Memory B cell (primary cell): Measurements from ENCODE around the gene HTR4.

ENCODE experiments used
- ATAC-seq: fragments of 150-1000 bp; cut with Tn5 transposase; 2 replicates; pipeline ENCODE4 v1.10.0; 2021; ENCODE audit warnings: low read depth, mild to moderate bottlenecking, moderate library complexity
- DNase-seq, 2 donors: peaks; one replicate each; pipeline ENCODE4 v3.0.0; 2022; ENCODE audit warnings: low spot score in 2 of 2
- H3K27ac Mint-ChIP-seq: one replicate; pipeline ENCODE4 v1.8.0; 2022; ENCODE audit warnings: mild to moderate bottlenecking, moderate library complexity, mixed read lengths
- H3K27me3 Mint-ChIP-seq: one replicate; pipeline ENCODE4 v1.8.0; 2022; ENCODE audit warnings: mixed read lengths
- H3K36me3 Mint-ChIP-seq: one replicate; pipeline ENCODE4 v1.8.0; 2022; ENCODE audit warnings: mild to moderate bottlenecking, mixed read lengths
- H3K4me1 Mint-ChIP-seq: one replicate; pipeline ENCODE4 v1.8.0; 2022; ENCODE audit warnings: mixed read lengths
- H3K4me3 Mint-ChIP-seq: one replicate; pipeline ENCODE4 v1.8.0; 2022; ENCODE audit warnings: mild to moderate bottlenecking, moderate library complexity, mixed read lengths
- H3K9me3 Mint-ChIP-seq: one replicate; pipeline ENCODE4 v1.8.0; 2022; ENCODE audit warnings: mixed read lengths

The HTR4 gene

GRCh38 chr5:148639081-148639480 is 15.2 kb downstream of the HTR4 start:
- no peak overlapping the region for H3K27ac Mint-ChIP-seq
- ATAC-seq (no peak), DNase-seq (no peak)
- H3K9me3 Mint-ChIP-seq, result no peaks in the 10 kb centered on the region
- H3K27me3 Mint-ChIP-seq, result peaks cover 7% of the 10 kb centered on the region
- H3K4me1 Mint-ChIP-seq, result no peaks in the 10 kb centered on the region
- H3K4me3 Mint-ChIP-seq, result no peak overlapping the region
- no peaks in the 10 kb centered on the region for H3K36me3 Mint-ChIP-seq

GRCh38 chr5:148636353-148636752 is 18.0 kb downstream of the HTR4 start:
- DNase-seq, result no peak
- Mint-ChIP-seq H3K4me3 (no peak overlapping the region), H3K36me3 (no peaks in the 10 kb centered on the region), H3K9me3 (no peaks in the 10 kb centered on the region), H3K4me1 (no peaks in the 10 kb centered on the region), H3K27ac (no peak overlapping the region), H3K27me3 (peaks cover 7% of the 10 kb centered on the region)
- no peak for ATAC-seq

- ATAC-seq (no peak), DNase-seq (no peak)
- Mint-ChIP-seq H3K4me3 (no peak overlapping the region), H3K9me3 (no peaks in the 10 kb centered on the region), H3K27ac (no peak overlapping the region), H3K36me3 (no peaks in the 10 kb centered on the region), H3K4me1 (no peaks in the 10 kb centered on the region), H3K27me3 (peaks cover 7% of the 10 kb centered on the region)
These were observed 18.8 kb downstream of the HTR4 start for GRCh38 chr5:148635321-148636083.

- Mint-ChIP-seq H3K4me1 (no peaks in the 10 kb centered on the region), H3K27ac (no peak overlapping the region), H3K27me3 (peaks cover 2% of the 10 kb centered on the region), H3K9me3 (no peaks in the 10 kb centered on the region), H3K36me3 (no peaks in the 10 kb centered on the region), H3K4me3 (no peak overlapping the region)
- ATAC-seq (no peak), DNase-seq (no peak)
These were observed 21.3 kb downstream of the HTR4 start for GRCh38 chr5:148633067-148633377.

- Mint-ChIP-seq H3K9me3 (no peaks in the 10 kb centered on the region), H3K36me3 (no peaks in the 10 kb centered on the region), H3K27me3 (no peaks in the 10 kb centered on the region), H3K4me3 (no peak overlapping the region), H3K27ac (no peak overlapping the region), H3K4me1 (no peaks in the 10 kb centered on the region)
- ATAC-seq, result no peak
- no peak for DNase-seq
These were observed 21.9 kb downstream of the HTR4 start for GRCh38 chr5:148632255-148633066.

- Mint-ChIP-seq H3K4me3 (no peak overlapping the region), H3K9me3 (no peaks in the 10 kb centered on the region), H3K4me1 (no peaks in the 10 kb centered on the region), H3K36me3 (no peaks in the 10 kb centered on the region), H3K27me3 (peaks cover 6% of the 10 kb centered on the region), H3K27ac (no peak overlapping the region)
- DNase-seq (no peak), ATAC-seq (no peak)
These were observed 27.3 kb downstream of the HTR4 start for GRCh38 chr5:148626986-148627385.

GRCh38 chr5:148626081-148626613 is 28.2 kb downstream of the HTR4 start:
- no peak for DNase-seq
- no peaks in the 10 kb centered on the region for H3K4me1 Mint-ChIP-seq

GRCh38 chr5:148625250-148625649 is 29.1 kb downstream of the HTR4 start:
- H3K36me3 Mint-ChIP-seq, result no peaks in the 10 kb centered on the region
- H3K9me3 Mint-ChIP-seq, result no peaks in the 10 kb centered on the region
- H3K27me3 Mint-ChIP-seq, result peaks cover 8% of the 10 kb centered on the region
- ATAC-seq, result no peak
- no peaks in the 10 kb centered on the region for H3K4me1 Mint-ChIP-seq
- H3K27ac Mint-ChIP-seq, result no peak overlapping the region
- no peak overlapping the region for H3K4me3 Mint-ChIP-seq
- DNase-seq, result no peak

More at GRCh38 chr5:148626081-148626613, 28.2 kb downstream of the HTR4 start:
- no peak overlapping the region for H3K4me3 Mint-ChIP-seq
- H3K9me3 Mint-ChIP-seq, result no peaks in the 10 kb centered on the region
- no peaks in the 10 kb centered on the region for H3K36me3 Mint-ChIP-seq
- H3K27me3 Mint-ChIP-seq, result peaks cover 6% of the 10 kb centered on the region
- no peak overlapping the region for H3K27ac Mint-ChIP-seq
- no peak for ATAC-seq

GRCh38 chr5:148623741-148624140 is 30.6 kb downstream of the HTR4 start:
- DNase-seq, result no peak
- Mint-ChIP-seq H3K4me3 (no peak overlapping the region), H3K27me3 (peaks cover 12% of the 10 kb centered on the region), H3K27ac (no peak overlapping the region), H3K4me1 (no peaks in the 10 kb centered on the region), H3K36me3 (no peaks in the 10 kb centered on the region), H3K9me3 (no peaks in the 10 kb centered on the region)
- no peak for ATAC-seq

GRCh38 chr5:148623101-148623500 is 31.2 kb downstream of the HTR4 start:
- peaks cover 14% of the 10 kb centered on the region for H3K27me3 Mint-ChIP-seq
- no peak overlapping the region for H3K4me3 Mint-ChIP-seq
- H3K4me1 Mint-ChIP-seq, result no peaks in the 10 kb centered on the region
- DNase-seq, result no peak
- H3K27ac Mint-ChIP-seq, result no peak overlapping the region
- no peak for ATAC-seq
- H3K9me3 Mint-ChIP-seq, result no peaks in the 10 kb centered on the region
- no peaks in the 10 kb centered on the region for H3K36me3 Mint-ChIP-seq

GRCh38 chr5:148620696-148621095 is 33.6 kb downstream of the HTR4 start:
- H3K4me3 Mint-ChIP-seq, result no peak overlapping the region
- H3K27ac Mint-ChIP-seq, result no peak overlapping the region
- H3K4me1 Mint-ChIP-seq, result no peaks in the 10 kb centered on the region
- H3K27me3 Mint-ChIP-seq, result peaks cover 14% of the 10 kb centered on the region
- no peaks in the 10 kb centered on the region for H3K9me3 Mint-ChIP-seq
- ATAC-seq, result no peak
- H3K36me3 Mint-ChIP-seq, result no peaks in the 10 kb centered on the region
- DNase-seq, result no peak

- Mint-ChIP-seq H3K36me3 (no peaks in the 10 kb centered on the region), H3K27ac (no peak overlapping the region), H3K4me3 (no peak overlapping the region), H3K4me1 (no peaks in the 10 kb centered on the region), H3K9me3 (no peaks in the 10 kb centered on the region), H3K27me3 (peaks cover 14% of the 10 kb centered on the region)
- ATAC-seq (no peak), DNase-seq (no peak)
These were observed 34.2 kb downstream of the HTR4 start for GRCh38 chr5:148620091-148620490.

- ATAC-seq (no peak), DNase-seq (no peak)
- Mint-ChIP-seq H3K4me3 (no peak overlapping the region), H3K9me3 (no peaks in the 10 kb centered on the region), H3K27me3 (peaks cover 14% of the 10 kb centered on the region), H3K36me3 (no peaks in the 10 kb centered on the region), H3K27ac (no peak overlapping the region), H3K4me1 (no peaks in the 10 kb centered on the region)
These were observed 34.8 kb downstream of the HTR4 start for GRCh38 chr5:148619484-148619883.

GRCh38 chr5:148615644-148616275 is 38.6 kb downstream of the HTR4 start:
- no peaks in the 10 kb centered on the region for H3K9me3 Mint-ChIP-seq
- no peak overlapping the region for H3K27ac Mint-ChIP-seq
- no peaks in the 10 kb centered on the region for H3K4me1 Mint-ChIP-seq
- no peak for DNase-seq
- peaks cover 7% of the 10 kb centered on the region for H3K27me3 Mint-ChIP-seq
- no peak for ATAC-seq
- no peaks in the 10 kb centered on the region for H3K36me3 Mint-ChIP-seq
- no peak overlapping the region for H3K4me3 Mint-ChIP-seq
